PFSK-1 (cell line): Measurements from ENCODE around the gene KRTAP10-3.

ENCODE experiments used
- POLR2AphosphoS5 ChIP-seq: IDR thresholded peaks from 2 replicates; pipeline ENCODE4 v1.6.1; 2012; ENCODE audit warnings: low read depth, mild to moderate bottlenecking, control low read depth, low read length, moderate library complexity
- SIN3A ChIP-seq: IDR thresholded peaks from 2 replicates; pipeline ENCODE4 v1.6.1; 2012; ENCODE audit warnings: mild to moderate bottlenecking, low read length, moderate library complexity, borderline replicate concordance; ENCODE audit not compliant: insufficient read depth
- TF ChIP-seq, protein P1 (sequence below), 2 experiments: IDR thresholded peaks; 2 replicates each; pipeline versions ENCODE4 v1.6.1 to v1.8.0; 2011 to 2012; ENCODE audit warnings: low read depth in 2 of 2, low read length in 2 of 2, control low read depth in 1 of 2, inconsistent platforms in 1 of 2, mild to moderate bottlenecking in 1 of 2, moderate library complexity in 1 of 2; ENCODE audit not compliant: insufficient read depth in 1 of 2

DNA sequence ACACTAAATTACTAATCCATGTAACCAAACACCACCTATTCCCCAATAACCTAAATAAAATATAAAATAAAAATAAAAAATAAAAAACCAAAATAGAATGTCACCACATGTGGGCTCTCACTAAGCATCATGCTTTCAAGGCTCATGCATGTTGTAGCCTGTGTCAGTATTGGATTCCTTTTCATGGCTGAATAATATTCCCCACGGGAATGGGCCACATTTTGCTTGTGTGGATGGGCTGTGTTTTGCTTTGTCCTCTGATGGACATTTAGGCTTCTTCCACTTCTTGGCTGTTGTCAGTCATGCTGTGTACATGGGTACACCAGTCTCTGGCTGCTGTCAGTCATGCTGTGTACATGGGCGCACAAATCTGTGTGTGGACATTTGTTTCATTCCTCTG is 30.5 kb upstream of the KRTAP10-3 start:
- TF ChIP-seq, protein P1, sequence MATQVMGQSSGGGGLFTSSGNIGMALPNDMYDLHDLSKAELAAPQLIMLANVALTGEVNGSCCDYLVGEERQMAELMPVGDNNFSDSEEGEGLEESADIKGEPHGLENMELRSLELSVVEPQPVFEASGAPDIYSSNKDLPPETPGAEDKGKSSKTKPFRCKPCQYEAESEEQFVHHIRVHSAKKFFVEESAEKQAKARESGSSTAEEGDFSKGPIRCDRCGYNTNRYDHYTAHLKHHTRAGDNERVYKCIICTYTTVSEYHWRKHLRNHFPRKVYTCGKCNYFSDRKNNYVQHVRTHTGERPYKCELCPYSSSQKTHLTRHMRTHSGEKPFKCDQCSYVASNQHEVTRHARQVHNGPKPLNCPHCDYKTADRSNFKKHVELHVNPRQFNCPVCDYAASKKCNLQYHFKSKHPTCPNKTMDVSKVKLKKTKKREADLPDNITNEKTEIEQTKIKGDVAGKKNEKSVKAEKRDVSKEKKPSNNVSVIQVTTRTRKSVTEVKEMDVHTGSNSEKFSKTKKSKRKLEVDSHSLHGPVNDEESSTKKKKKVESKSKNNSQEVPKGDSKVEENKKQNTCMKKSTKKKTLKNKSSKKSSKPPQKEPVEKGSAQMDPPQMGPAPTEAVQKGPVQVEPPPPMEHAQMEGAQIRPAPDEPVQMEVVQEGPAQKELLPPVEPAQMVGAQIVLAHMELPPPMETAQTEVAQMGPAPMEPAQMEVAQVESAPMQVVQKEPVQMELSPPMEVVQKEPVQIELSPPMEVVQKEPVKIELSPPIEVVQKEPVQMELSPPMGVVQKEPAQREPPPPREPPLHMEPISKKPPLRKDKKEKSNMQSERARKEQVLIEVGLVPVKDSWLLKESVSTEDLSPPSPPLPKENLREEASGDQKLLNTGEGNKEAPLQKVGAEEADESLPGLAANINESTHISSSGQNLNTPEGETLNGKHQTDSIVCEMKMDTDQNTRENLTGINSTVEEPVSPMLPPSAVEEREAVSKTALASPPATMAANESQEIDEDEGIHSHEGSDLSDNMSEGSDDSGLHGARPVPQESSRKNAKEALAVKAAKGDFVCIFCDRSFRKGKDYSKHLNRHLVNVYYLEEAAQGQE (IDR thresholded peaks at IDR 0.05; ENCODE audit: insufficient read depth in 1 of 2, low read depth in 2 of 2, low read length in 2 of 2), result no peak
- TF ChIP-seq POLR2AphosphoS5, result no peak
- no peak for TF ChIP-seq SIN3A
